Activated CD4-positive, alpha-beta T cell treated with anti-CD3 and anti-CD28 coated beads, Interleukin-2, Interleukin-4, amounts not matched to agents 100 ng/mL and 50 ng/mL, durations not matched to agents 16 hours and 8 hours (primary cell): Measurements from ENCODE around the gene ELAVL3.
"Not testable (repeated sequence)": the region's sequence is repeated elsewhere in the genome, so short reads cannot be mapped to it uniquely, and the experiment has no call there.

Experiments
- DNase-seq: peaks from one replicate; pipeline ENCODE4 v3.0.0-alpha.2; 2020; ENCODE audit warnings: low spot score

Gene ELAVL3

DNA sequence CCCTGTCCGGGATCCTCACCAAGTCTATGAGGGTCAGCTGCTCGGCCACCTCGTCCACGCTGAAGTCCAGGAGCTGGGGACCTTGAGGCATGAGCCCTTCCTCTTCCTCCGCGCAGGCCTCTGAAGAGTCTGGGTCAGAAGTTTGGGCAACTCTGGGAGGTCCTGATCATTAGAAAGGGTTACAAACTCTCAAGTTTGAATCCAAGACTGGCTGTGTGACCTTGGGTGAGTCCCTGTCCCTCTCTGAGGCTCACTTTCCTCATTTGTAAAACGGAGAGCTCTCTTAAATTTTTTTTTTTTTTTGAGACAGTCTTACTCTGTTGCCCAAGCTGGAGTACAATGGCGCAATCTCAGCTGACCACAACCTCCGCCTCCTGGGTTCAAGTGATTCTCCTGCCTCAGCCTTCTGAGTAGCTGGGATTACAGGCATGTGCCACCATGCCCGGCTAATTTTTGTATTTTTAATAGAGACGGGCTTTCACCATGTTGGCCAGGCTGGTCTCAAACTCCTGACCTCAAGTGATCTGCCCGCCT lies 74.1 kb downstream of the ELAVL3 start:
- DNase-seq: not testable (repeated sequence)

DNA sequence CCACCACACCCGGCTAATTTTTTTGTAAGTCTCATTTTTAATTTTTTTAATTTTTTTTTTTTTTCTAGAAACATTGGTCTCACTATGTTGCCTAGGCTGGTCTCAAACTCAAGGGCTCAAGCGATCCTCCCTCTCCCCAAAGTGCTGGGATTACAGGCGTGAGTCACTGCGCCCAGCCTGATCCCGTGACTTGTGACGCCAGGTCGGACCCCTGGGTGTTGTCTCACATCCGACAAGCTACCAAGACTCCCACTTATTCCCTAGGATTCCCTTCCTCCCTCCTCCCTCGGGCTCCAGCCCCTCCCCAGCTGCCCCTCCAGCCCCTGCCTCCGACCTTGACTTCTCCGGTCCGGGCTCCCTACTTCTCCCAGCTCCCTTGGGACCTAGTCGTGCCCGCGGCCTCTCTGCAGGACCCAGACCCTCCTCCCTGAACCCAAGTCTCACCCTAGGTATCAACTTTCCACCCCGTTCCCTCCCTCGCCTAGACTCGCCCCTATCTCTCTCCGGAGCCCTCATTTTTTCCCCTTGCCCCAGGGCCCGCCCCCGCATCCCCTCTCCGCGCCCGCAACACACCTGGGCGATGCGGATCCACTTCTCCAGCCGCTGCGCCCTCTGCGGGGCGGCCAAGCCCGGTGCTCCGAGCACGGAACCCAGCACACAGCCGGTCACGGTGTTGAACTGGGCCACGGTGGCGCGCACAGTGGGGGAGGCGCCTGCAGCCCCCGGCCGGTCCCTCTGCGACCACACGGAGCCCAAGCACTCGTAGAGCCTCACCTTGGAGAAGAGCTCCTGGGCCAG lies 74.8 kb downstream of the ELAVL3 start:
- peak; percentile 21 for DNase-seq

DNA sequence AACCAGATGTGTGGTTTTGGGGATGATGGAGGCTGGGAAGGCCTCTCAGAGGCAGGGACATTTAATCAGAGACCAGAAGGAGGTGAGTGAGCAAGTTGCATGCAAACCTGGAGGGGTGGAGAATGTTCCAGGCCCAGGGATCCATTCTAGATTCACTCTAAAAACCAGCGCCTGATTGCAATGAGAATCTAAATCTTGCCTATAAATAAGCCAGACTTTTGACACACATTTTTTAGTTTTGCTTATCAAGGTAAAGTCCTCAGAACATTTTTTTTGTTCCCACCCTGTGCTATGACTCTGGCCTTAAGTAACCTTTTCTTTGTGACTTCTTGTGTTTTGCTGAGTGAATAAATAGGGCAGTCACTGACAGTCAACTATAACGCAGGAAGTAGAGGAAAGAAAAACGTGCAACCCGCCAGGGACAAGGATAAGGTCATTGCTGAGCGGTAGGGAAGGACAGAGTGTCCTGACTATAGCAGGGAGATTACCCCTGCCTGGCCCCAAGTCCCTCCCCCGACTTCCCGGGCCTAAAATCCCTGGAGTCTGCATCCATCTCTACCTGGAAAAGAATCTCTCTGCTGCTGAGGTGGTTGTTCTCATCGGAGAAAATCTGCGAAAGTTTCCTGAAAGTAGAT lies 76.1 kb downstream of the ELAVL3 start:
- no peak for DNase-seq

DNA sequence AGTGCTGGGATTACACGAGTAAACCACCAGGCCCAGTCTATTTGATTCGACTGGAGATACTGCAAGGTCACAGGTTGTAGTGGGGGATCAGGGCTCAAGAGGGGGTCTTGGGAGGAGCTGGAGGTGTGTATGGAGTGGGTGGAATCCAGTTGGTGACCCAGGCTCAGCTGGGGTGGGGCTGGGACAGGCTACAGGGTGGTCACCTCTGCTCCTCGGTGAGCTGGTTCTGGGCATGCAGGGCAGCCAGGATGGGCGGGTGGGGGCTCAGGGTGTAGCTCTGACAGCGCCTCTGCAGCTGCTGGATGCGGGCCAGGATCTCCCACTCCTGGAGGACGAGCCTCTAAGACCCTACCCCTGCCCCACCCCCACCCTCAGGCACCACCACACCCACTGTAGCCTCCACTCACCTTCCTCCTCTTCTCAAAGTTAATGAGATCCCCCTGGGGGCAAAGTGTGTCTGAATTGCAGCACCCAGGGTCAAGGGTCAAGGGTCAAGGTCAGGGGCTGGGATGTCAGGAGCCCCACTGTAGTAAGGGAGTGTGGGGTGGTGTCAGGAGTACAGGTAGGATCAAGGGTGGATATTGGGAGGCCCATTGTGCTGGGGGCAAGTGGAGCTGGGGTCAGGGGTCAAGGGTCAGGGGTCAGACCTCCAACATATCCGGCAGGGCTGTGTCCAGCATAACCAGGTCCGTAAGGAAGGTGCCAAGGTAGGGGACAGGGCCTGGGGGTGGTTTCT lies 78.9 kb downstream of the ELAVL3 start:
- DNase-seq: no peak
